K562 (cell line): ENCODE measurements around the gene LIX1L. TPM values are rescaled to one million over a fixed set of nuclear protein-coding genes. Genes with fewer than 3 reads are reported as not detected.

ENCODE experiments used
- BRD4 ChIP-seq: fragments of 200-600 bp; sonication (generic); IDR thresholded peaks from 2 replicates; pipeline ENCODE4 v1.6.1; 2017; ENCODE audit warnings: inconsistent platforms
- CTBP1 ChIP-seq: fragments of 450-650 bp; IDR thresholded peaks from 2 replicates; pipeline ENCODE4 v1.6.1; 2016; ENCODE audit warnings: borderline replicate concordance
- CXXC5 ChIP-seq: fragments of 250-450 bp; sonication (Bioruptor Pico); IDR thresholded peaks from 2 replicates; pipeline ENCODE4 v1.8.0; 2022; ENCODE audit warnings: inconsistent platforms, mild to moderate bottlenecking, moderate library complexity
- FOXA3 ChIP-seq, 2 experiments: fragments of 450-650 bp in 1 of 2; sonication (generic) in 1 of 2; formaldehyde crosslinking; IDR thresholded peaks in 1 of 2; conservative IDR thresholded peaks in 1 of 2; 2 replicates each; pipeline versions ENCODE4 v1.4.0 to v1.8.0; 2020 to 2022; ENCODE audit warnings: mild to moderate bottlenecking in 2 of 2, missing genetic modification reagents in 1 of 2
- HES1 ChIP-seq: fragments of 450-650 bp; IDR thresholded peaks from 2 replicates; pipeline ENCODE4 v1.6.1; 2016; ENCODE audit warnings: low read depth, mild to moderate bottlenecking, moderate library complexity
- MCM5 ChIP-seq: fragments of 450-650 bp; IDR thresholded peaks from 2 replicates; pipeline ENCODE4 v1.6.1; 2016; ENCODE audit warnings: low read depth
- MTA3 ChIP-seq: fragments of 450-650 bp; formaldehyde crosslinking; IDR thresholded peaks from 2 replicates; pipeline ENCODE4 v1.6.1; 2017; ENCODE audit warnings: mild to moderate bottlenecking, borderline replicate concordance
- NFRKB ChIP-seq: fragments of 450-650 bp; IDR thresholded peaks from 2 replicates; pipeline ENCODE4 v1.6.1; 2016; ENCODE audit warnings: low read depth
- PHB2 ChIP-seq: fragments of 450-650 bp; IDR thresholded peaks from 2 replicates; pipeline ENCODE4 v1.6.1; 2017; ENCODE audit warnings: low read depth
- POLR2B ChIP-seq: fragments of 450-650 bp; IDR thresholded peaks from 2 replicates; pipeline ENCODE4 v1.6.1; 2018; ENCODE audit warnings: low read depth; ENCODE audit not compliant: partially characterized antibody
- POLR2H ChIP-seq: IDR thresholded peaks from 2 replicates; pipeline ENCODE4 v1.6.1; 2016; ENCODE audit warnings: missing genetic modification characterization, low read depth, mild to moderate bottlenecking, control low read depth, missing compliant biosample characterization, moderate library complexity
- SNIP1 ChIP-seq: fragments of 450-650 bp; IDR thresholded peaks from 2 replicates; pipeline ENCODE4 v1.7.1; 2017; ENCODE audit warnings: low read depth, mild to moderate bottlenecking
- TOE1 ChIP-seq, 2 experiments: fragments of 450-650 bp in 1 of 2; sonication (generic) in 1 of 2; formaldehyde crosslinking in 1 of 2; IDR thresholded peaks; 2 replicates each; pipeline versions ENCODE4 v1.7.1 to v1.8.0; 2016 to 2022; ENCODE audit warnings: borderline replicate concordance in 2 of 2, mild to moderate bottlenecking in 2 of 2, antibody characterized with exemption in 1 of 2, inconsistent platforms in 1 of 2, low read depth in 1 of 2, missing genetic modification reagents in 1 of 2, moderate library complexity in 1 of 2
- ZBTB1 ChIP-seq: sonication (generic); formaldehyde crosslinking; IDR thresholded peaks from 2 replicates; pipeline ENCODE4 v1.8.1; 2023; ENCODE audit warnings: missing genetic modification reagents, low read depth, mild to moderate bottlenecking, borderline replicate concordance
- ZBTB40 ChIP-seq, 2 experiments: fragments of 450-650 bp in 1 of 2; sonication (generic) in 1 of 2; formaldehyde crosslinking in 1 of 2; IDR thresholded peaks; 2 replicates each; pipeline versions ENCODE4 v1.7.1 to v1.9.0; 2016 to 2022; ENCODE audit warnings: inconsistent platforms in 1 of 2, mild to moderate bottlenecking in 1 of 2, missing genetic modification reagents in 1 of 2
- ZNF551 ChIP-seq: fragments of 250-450 bp; sonication (Bioruptor Pico); IDR thresholded peaks from 2 replicates; pipeline ENCODE4 v1.5.0; 2021; ENCODE audit warnings: mild to moderate bottlenecking, moderate library complexity
- polyA plus RNA-seq, 8 experiments: library from polyadenylated mRNA; depleted of rRNA in 4 of 8; stranded (reverse) in 5 of 8; unstranded in 3 of 8; fragments of >200 nt; fragmentation: Nextera tagmentation in 2 of 8; fragmentation: Illumina TruSeq in 1 of 8; extraction: Ambion mirVana in 2 of 8; extraction: Trizol in 1 of 8; gene quantifications; 2 replicates each; pipeline versions ENCODE4 v1.2.1 to v1.2.3, GENCODE V29; 2011 to 2014; ENCODE audit warnings: inconsistent platforms in 1 of 8, missing spikeins in 1 of 8
- total RNA-seq, 7 experiments: library from RNA; depleted of rRNA in 6 of 7; stranded (reverse); fragments of >200 nt in 6 of 7; fragmentation: Illumina TruSeq in 2 of 7; extraction: Trizol in 2 of 7; gene quantifications; 2 replicates each; pipeline versions ENCODE4 v1.2.1 to v1.2.3, GENCODE V29; 2011 to 2021; ENCODE audit warnings: low replicate concordance in 1 of 7
- TF ChIP-seq, protein P1 (sequence below): fragments of 250-450 bp; sonication (Bioruptor Pico); IDR thresholded peaks from 2 replicates; pipeline ENCODE4 v1.6.1; 2021; ENCODE audit warnings: mild to moderate bottlenecking

Gene LIX1L
- total and polyA plus RNA-seq, 9 of the 15 experiments (the other 6 are each of a cell fraction or from before 2014, with no cell fraction given), result 4.6 to 26.5 (median 12.5) TPM

GRCh38 chr1:145964328-145965118, 6.7 kb upstream of the LIX1L start, which contains the start of the genes ANKRD34A and POLR3GL (continued):
- TF ChIP-seq, protein P1, sequence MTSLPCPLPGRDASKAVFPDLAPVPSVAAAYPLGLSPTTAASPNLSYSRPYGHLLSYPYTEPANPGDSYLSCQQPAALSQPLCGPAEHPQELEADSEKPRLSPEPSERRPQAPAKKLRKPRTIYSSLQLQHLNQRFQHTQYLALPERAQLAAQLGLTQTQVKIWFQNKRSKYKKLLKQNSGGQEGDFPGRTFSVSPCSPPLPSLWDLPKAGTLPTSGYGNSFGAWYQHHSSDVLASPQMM, result no peak
- TF ChIP-seq POLR2H (tag), result peak; percentile 82
- no peak for TF ChIP-seq BRD4
- peak; percentile 44; the same call in 1 of the 2 replicates for TF ChIP-seq CTBP1
- no peak for TF ChIP-seq TOE1 (IDR thresholded peaks at IDR 0.05; ENCODE audit: borderline replicate concordance)
- 0 out of 2 replicates have a peak, but pooled peaks have one; percentile 52 for TF ChIP-seq TOE1 (CRISPR knock-in tag; IDR thresholded peaks at IDR 0.05; ENCODE audit: borderline replicate concordance, low read depth)
- peak; percentile 70 for TF ChIP-seq ZBTB40 (IDR thresholded peaks at IDR 0.05)
- TF ChIP-seq ZBTB40 (CRISPR knock-in tag; IDR thresholded peaks at IDR 0.05), result peak; percentile 9; the same call in 1 of the 2 replicates
- peak; percentile 72 for TF ChIP-seq CXXC5 (CRISPR knock-in tag)
- no peak for TF ChIP-seq FOXA3 (CRISPR knock-in tag; conservative IDR thresholded peaks at IDR 0.05 in 1 of 2, IDR thresholded peaks at IDR 0.05 in 1 of 2)
- TF ChIP-seq PHB2, result no peak
- 0 out of 2 replicates have a peak, but pooled peaks have one; percentile 22 for TF ChIP-seq ZBTB1 (CRISPR knock-in tag)
- TF ChIP-seq HES1, result no peak
- 0 out of 2 replicates have a peak, but pooled peaks have one; percentile 51 for TF ChIP-seq MTA3
- TF ChIP-seq NFRKB, result peak; percentile 40; the same call in 1 of the 2 replicates
- TF ChIP-seq POLR2B, result peak; percentile 87
- no peak for TF ChIP-seq SNIP1
- no peak for TF ChIP-seq MCM5
- no peak for TF ChIP-seq ZNF551 (CRISPR knock-in tag)
